Measurements from ENCODE around the gene CRYBG2.
A peak's percentile ranks its signal among the peaks of the same experiment; 100 is the strongest.

CRYBG2 gene

DNA sequence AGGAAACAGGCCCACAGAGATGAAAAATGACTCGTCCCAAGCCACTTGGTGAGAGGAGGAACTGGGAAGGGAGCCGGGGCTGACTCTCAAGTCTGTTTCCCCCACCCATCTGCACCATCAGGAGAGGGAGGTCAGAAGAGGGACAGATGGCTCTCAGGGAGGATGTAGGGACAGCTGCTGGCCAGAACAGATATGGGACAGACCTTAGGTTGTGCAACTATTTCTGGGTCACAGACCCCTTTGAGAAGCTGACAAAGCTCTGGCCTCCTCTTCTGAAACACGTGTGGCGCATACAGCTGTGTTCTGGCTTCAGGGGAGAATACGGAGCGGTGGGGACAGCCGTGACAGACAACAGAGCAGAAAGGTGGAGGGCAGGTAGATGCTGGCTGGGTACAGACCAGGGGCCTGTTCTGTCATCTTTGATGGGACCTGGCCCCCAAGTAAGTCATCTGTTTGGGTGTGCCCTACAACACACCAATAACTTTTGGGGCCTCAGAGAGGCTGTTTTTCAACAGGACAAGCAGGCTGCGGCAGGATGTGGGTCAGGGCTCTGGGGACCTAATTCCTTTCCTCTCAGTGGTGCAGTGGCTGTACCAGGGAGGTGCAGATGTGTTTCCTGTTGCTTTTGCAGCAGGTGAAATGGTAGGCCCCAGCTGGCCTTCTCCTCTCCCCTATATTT is 66.8 kb downstream of the CRYBG2 start:
- no peak overlapping the region for H3K9ac ChIP-seq
- no peaks in the 10 kb centered on the region for H3K27me3 ChIP-seq (ENCODE audit: control insufficient read depth, insufficient read depth, low read length)
- TF ChIP-seq, protein P1, sequence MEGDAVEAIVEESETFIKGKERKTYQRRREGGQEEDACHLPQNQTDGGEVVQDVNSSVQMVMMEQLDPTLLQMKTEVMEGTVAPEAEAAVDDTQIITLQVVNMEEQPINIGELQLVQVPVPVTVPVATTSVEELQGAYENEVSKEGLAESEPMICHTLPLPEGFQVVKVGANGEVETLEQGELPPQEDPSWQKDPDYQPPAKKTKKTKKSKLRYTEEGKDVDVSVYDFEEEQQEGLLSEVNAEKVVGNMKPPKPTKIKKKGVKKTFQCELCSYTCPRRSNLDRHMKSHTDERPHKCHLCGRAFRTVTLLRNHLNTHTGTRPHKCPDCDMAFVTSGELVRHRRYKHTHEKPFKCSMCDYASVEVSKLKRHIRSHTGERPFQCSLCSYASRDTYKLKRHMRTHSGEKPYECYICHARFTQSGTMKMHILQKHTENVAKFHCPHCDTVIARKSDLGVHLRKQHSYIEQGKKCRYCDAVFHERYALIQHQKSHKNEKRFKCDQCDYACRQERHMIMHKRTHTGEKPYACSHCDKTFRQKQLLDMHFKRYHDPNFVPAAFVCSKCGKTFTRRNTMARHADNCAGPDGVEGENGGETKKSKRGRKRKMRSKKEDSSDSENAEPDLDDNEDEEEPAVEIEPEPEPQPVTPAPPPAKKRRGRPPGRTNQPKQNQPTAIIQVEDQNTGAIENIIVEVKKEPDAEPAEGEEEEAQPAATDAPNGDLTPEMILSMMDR (IDR thresholded peaks at IDR 0.05) = no peak
- H3K4me2 ChIP-seq (ENCODE audit: low read length) = no peak overlapping the region
- no peak overlapping the region for H2AFZ ChIP-seq
- no peak overlapping the region for H3K4me3 ChIP-seq (ENCODE audit: low read depth, low read length)
- H3K27ac ChIP-seq = no peak overlapping the region
- no peaks in the 10 kb centered on the region for H3K9me3 ChIP-seq (ENCODE audit: control insufficient read depth, low read length)
- H3K36me3 ChIP-seq (ENCODE audit: control insufficient read depth, insufficient read depth, low read length) = no peaks in the 10 kb centered on the region
- H3K79me2 ChIP-seq = no peaks in the 10 kb centered on the region
- no peaks in the 10 kb centered on the region for H3K4me1 ChIP-seq

GRCh38 chr1:26286064-26286416 is 67.9 kb downstream of the CRYBG2 start:
- no peak overlapping the region for H3K27ac ChIP-seq
- H3K36me3 ChIP-seq (ENCODE audit: control insufficient read depth, insufficient read depth, low read length) = no peaks in the 10 kb centered on the region
- no peak overlapping the region for H3K4me3 ChIP-seq (ENCODE audit: low read depth, low read length)
- H3K9ac ChIP-seq = no peak overlapping the region
- no peaks in the 10 kb centered on the region for H3K27me3 ChIP-seq (ENCODE audit: control insufficient read depth, insufficient read depth, low read length)
- no peaks in the 10 kb centered on the region for H3K79me2 ChIP-seq
- no peak overlapping the region for H2AFZ ChIP-seq
- TF ChIP-seq, protein P1 (IDR thresholded peaks at IDR 0.05) = no peak
- no peaks in the 10 kb centered on the region for H3K9me3 ChIP-seq (ENCODE audit: control insufficient read depth, low read length)
- H3K4me1 ChIP-seq = no peaks in the 10 kb centered on the region
- no peak overlapping the region for H3K4me2 ChIP-seq (ENCODE audit: low read length)

GRCh38 chr1:26285366-26286063 is 68.4 kb downstream of the CRYBG2 start:
- Histone ChIP-seq H3K27me3 (ENCODE audit: control insufficient read depth, insufficient read depth, low read length) (no peaks in the 10 kb centered on the region), H3K9ac (no peak overlapping the region)

DNA sequence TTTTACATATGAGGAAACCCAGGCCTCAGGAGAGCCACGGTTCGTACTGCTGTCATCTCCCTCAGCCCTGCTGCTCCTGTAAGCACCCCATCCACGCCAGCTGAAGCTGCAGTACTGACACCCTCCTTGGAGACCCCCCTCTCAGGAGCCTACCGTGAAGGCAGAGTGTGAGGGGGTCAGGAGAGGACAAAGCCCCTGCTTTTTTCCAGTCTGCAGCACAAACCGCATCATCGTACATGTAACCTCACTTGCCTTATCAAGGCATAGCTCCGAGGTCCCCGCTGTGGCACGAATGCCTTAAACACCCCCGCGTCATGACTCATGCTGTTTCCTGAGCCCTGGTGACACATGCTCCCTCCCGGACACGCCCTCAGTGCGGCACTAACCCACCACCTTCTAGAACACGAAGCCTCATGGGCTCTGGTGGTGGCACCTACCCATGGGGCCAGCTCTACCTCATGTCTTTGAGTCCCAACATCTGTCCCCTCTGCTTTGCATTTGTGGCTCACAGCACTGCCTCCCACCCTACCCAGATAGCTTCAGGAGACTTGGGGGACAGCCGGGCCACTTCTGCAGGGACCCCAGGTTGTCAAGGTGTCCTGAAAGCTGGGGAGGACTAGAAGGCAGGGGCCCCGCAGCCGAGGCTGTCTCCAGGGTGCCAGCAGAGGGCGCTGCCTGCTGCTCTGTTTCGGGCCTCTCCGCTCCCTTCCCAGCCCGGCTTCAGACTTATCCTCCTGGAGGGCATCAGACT is 69.2 kb downstream of the CRYBG2 start:
- no peak overlapping the region for H2AFZ ChIP-seq
- TF ChIP-seq, protein P1 (IDR thresholded peaks at IDR 0.05) = peak; percentile 43
- no peaks in the 10 kb centered on the region for H3K27me3 ChIP-seq (ENCODE audit: control insufficient read depth, insufficient read depth, low read length)
- no peaks in the 10 kb centered on the region for H3K4me1 ChIP-seq
- H3K4me2 ChIP-seq (ENCODE audit: low read length) = no peak overlapping the region
- no peaks in the 10 kb centered on the region for H3K79me2 ChIP-seq
- H3K4me3 ChIP-seq (ENCODE audit: low read depth, low read length) = no peak overlapping the region
- H3K27ac ChIP-seq = no peak overlapping the region
- no peaks in the 10 kb centered on the region for H3K36me3 ChIP-seq (ENCODE audit: control insufficient read depth, insufficient read depth, low read length)
- no peaks in the 10 kb centered on the region for H3K9me3 ChIP-seq (ENCODE audit: control insufficient read depth, low read length)
- no peak overlapping the region for H3K9ac ChIP-seq

More at GRCh38 chr1:26285366-26286063, 68.4 kb downstream of the CRYBG2 start:
- Histone ChIP-seq H3K9me3 (ENCODE audit: control insufficient read depth, low read length) (no peaks in the 10 kb centered on the region), H3K4me2 (ENCODE audit: low read length) (no peak overlapping the region), H3K79me2 (no peaks in the 10 kb centered on the region), H3K36me3 (ENCODE audit: control insufficient read depth, insufficient read depth, low read length) (no peaks in the 10 kb centered on the region), H3K4me1 (no peaks in the 10 kb centered on the region), H3K4me3 (ENCODE audit: low read depth, low read length) (no peak overlapping the region), H3K27ac (no peak overlapping the region), H2AFZ (no peak overlapping the region)
- TF ChIP-seq, protein P1 (IDR thresholded peaks at IDR 0.05) = no peak

Measured in parathyroid adenoma (tissue), 2 donors.